Muscle of leg (tissue), 16 donors: ENCODE measurements around the gene JARID2. TPM values are rescaled to one million over a fixed set of nuclear protein-coding genes. Genes with fewer than 3 reads are reported as not detected.
A peak's percentile ranks its signal among the peaks of the same experiment; 100 is the strongest.

ENCODE experiments used
- DNase-seq: peaks from one replicate; pipeline ENCODE4 v3.0.0; 2013
- H3K27ac ChIP-seq: one replicate; pipeline ENCODE4 v1.5.1; 2013; ENCODE audit warnings: mild to moderate bottlenecking, low read length, control low read depth
- H3K27me3 ChIP-seq: one replicate; pipeline ENCODE4 v1.6.1; 2013; ENCODE audit warnings: low read length; ENCODE audit not compliant: control insufficient read depth, insufficient read depth
- H3K36me3 ChIP-seq: one replicate; pipeline ENCODE4 v1.6.1; 2013; ENCODE audit warnings: low read length; ENCODE audit not compliant: control insufficient read depth, insufficient read depth
- H3K4me1 ChIP-seq: one replicate; pipeline ENCODE4 v1.6.1; 2013; ENCODE audit warnings: low read length; ENCODE audit not compliant: control insufficient read depth, insufficient read depth
- H3K4me3 ChIP-seq: one replicate; pipeline ENCODE4 v1.5.1; 2013; ENCODE audit warnings: low read length, control low read depth
- H3K9me3 ChIP-seq: replicated peaks from 2 replicates; pipeline ENCODE4 v1.6.1; 2013; ENCODE audit warnings: low read depth, low read length; ENCODE audit not compliant: control insufficient read depth
- WGBS: methylation state at CpG from one replicate; pipeline ENCODE4 v1.1.5; 2013; ENCODE audit warnings: missing lambda C conversion rate; ENCODE audit not compliant: insufficient coverage; 5-methylcytosine and 5-hydroxymethylcytosine counted together
- long read RNA-seq, 11 donors: transcript quantifications; one replicate each; lab custom pipeline, GENCODE V29; 2026
- polyA plus RNA-seq, 8 donors: library from polyadenylated mRNA; unstranded; fragments of 120-200 nt; gene quantifications; one replicate each; pipeline versions ENCODE4 v1.2.1 to v1.2.3, GENCODE V29; 2013; ENCODE audit warnings: inconsistent platforms in 1 of 8, low replicate concordance in 1 of 8; ENCODE audit not compliant: insufficient read length in 8 of 8, insufficient read depth in 1 of 8
- total RNA-seq: library from RNA; stranded (reverse); fragments of 120-200 nt; gene quantifications from one replicate; pipeline ENCODE4 v1.2.4, GENCODE V29; 2013

JARID2 gene
- total RNA-seq (10.6 TPM), polyA plus RNA-seq (10 to 100 TPM in 7 of 8 donors, 1 to 10 TPM in 1; 9.8 to 15.3 (median 13.3) TPM)
- long read RNA-seq, donor 1, full-length matches to known transcripts, result 1 of 1 reads
- long read RNA-seq, donor 1, partial matches to known transcripts, result 0 of 1 reads
- long read RNA-seq, donor 1, other reads (novel, unspliced or antisense), result 0 of 1 reads
- long read RNA-seq, donor 2, result 0 reads
- long read RNA-seq, donor 3, partial matches to known transcripts, result 11 of 11 reads
- long read RNA-seq, donor 3, other reads (novel, unspliced or antisense), result 0 of 11 reads
- long read RNA-seq, donor 4, result 0 reads
- long read RNA-seq, donor 5, partial matches to known transcripts, result 15 of 15 reads
- long read RNA-seq, donor 5, other reads (novel, unspliced or antisense), result 0 of 15 reads
- long read RNA-seq, donor 6, result 0 reads
- long read RNA-seq, donor 7, result 0 reads
- long read RNA-seq, donor 8, result 0 reads
- long read RNA-seq, donor 9, result 0 reads
- long read RNA-seq, donor 10, result 0 reads
- long read RNA-seq, donor 11, full-length matches to known transcripts, result 1 of 1 reads
- long read RNA-seq, donor 11, partial matches to known transcripts, result 0 of 1 reads
- long read RNA-seq, donor 11, other reads (novel, unspliced or antisense), result 0 of 1 reads

GRCh38 chr6:15245361-15246216, at the start of gene JARID2:
Gene JARID2 (plus strand): TSS chr6:15246069. CDS start chr6:15246540, 471 bp downstream.
- H3K27ac ChIP-seq, result peak within 1 kb of the TSS; percentile 95
- DNase-seq, result peak; percentile 99
- no peaks in the 10 kb centered on the region for H3K9me3 ChIP-seq
- peaks cover 13% of the 10 kb centered on the region for H3K4me1 ChIP-seq
- H3K36me3 ChIP-seq, result no peaks in the 10 kb centered on the region
- H3K4me3 ChIP-seq, result peak within 1 kb of the TSS; percentile 99
- H3K27me3 ChIP-seq, result no peaks in the 10 kb centered on the region
- under 1% methylated on average over 47 of the region's 59 CpGs for WGBS

- Histone ChIP-seq H3K27ac (no peak overlapping the region), H3K4me1 (no peaks in the 10 kb centered on the region), H3K36me3 (no peaks in the 10 kb centered on the region), H3K27me3 (no peaks in the 10 kb centered on the region), H3K4me3 (no peak overlapping the region), H3K9me3 (no peaks in the 10 kb centered on the region)
- no peak for DNase-seq
- WGBS, result 66% methylated on average over 2 of the region's 5 CpGs
Measured at GRCh38 chr6:15200087-15200486, 45.8 kb upstream of the JARID2 start.

GRCh38 chr6:15205321-15205720, 40.5 kb upstream of the JARID2 start:
- H3K27ac ChIP-seq, result no peak overlapping the region
- H3K27me3 ChIP-seq, result no peaks in the 10 kb centered on the region
- DNase-seq, result no peak
- no peaks in the 10 kb centered on the region for H3K4me1 ChIP-seq
- no peak overlapping the region for H3K4me3 ChIP-seq
- H3K9me3 ChIP-seq, result no peaks in the 10 kb centered on the region
- no peaks in the 10 kb centered on the region for H3K36me3 ChIP-seq
- WGBS, result no CpG with 5 or more reads among the region's 4 CpGs

- no peaks in the 10 kb centered on the region for H3K9me3 ChIP-seq
- WGBS, result no CpG with 5 or more reads among the region's 2 CpGs
- H3K36me3 ChIP-seq, result no peaks in the 10 kb centered on the region
- H3K4me3 ChIP-seq, result no peak overlapping the region
- DNase-seq, result no peak
- H3K27ac ChIP-seq, result no peak overlapping the region
- no peaks in the 10 kb centered on the region for H3K4me1 ChIP-seq
- H3K27me3 ChIP-seq, result no peaks in the 10 kb centered on the region
Measured at GRCh38 chr6:15206887-15207286, 39.0 kb upstream of the JARID2 start.

- Histone ChIP-seq H3K4me3 (no peak overlapping the region), H3K4me1 (no peaks in the 10 kb centered on the region), H3K27ac (no peak overlapping the region), H3K36me3 (no peaks in the 10 kb centered on the region), H3K9me3 (no peaks in the 10 kb centered on the region), H3K27me3 (no peaks in the 10 kb centered on the region)
- WGBS, result 67% methylated on average over 1 of the region's 3 CpGs
- peak; percentile 10 for DNase-seq
Measured at GRCh38 chr6:15207923-15208322, 37.9 kb upstream of the JARID2 start.

GRCh38 chr6:15213838-15214400, 31.9 kb upstream of the JARID2 start:
- Histone ChIP-seq H3K27me3 (no peaks in the 10 kb centered on the region), H3K4me3 (no peak overlapping the region), H3K27ac (no peak overlapping the region), H3K9me3 (no peaks in the 10 kb centered on the region), H3K36me3 (no peaks in the 10 kb centered on the region), H3K4me1 (no peaks in the 10 kb centered on the region)
- DNase-seq, result no peak
- 100% methylated on average over 3 of the region's 7 CpGs for WGBS

GRCh38 chr6:15218401-15218800, 27.5 kb upstream of the JARID2 start:
- no peak overlapping the region for H3K27ac ChIP-seq
- 88% methylated on average over 18 of the region's 18 CpGs for WGBS
- no peaks in the 10 kb centered on the region for H3K36me3 ChIP-seq
- no peak for DNase-seq
- H3K27me3 ChIP-seq, result peaks cover 2% of the 10 kb centered on the region
- peaks cover 2% of the 10 kb centered on the region for H3K4me1 ChIP-seq
- H3K9me3 ChIP-seq, result no peaks in the 10 kb centered on the region
- H3K4me3 ChIP-seq, result no peak overlapping the region

GRCh38 chr6:15220062-15220461, 25.8 kb upstream of the JARID2 start:
- Histone ChIP-seq H3K36me3 (no peaks in the 10 kb centered on the region), H3K27ac (no peak overlapping the region), H3K9me3 (no peaks in the 10 kb centered on the region), H3K4me1 (peaks cover 2% of the 10 kb centered on the region), H3K27me3 (peaks cover 2% of the 10 kb centered on the region), H3K4me3 (no peak overlapping the region)
- no peak for DNase-seq
- WGBS, result no CpG with 5 or more reads among the region's 2 CpGs

- H3K4me3 ChIP-seq, result no peak overlapping the region
- 88% methylated on average over 7 of the region's 7 CpGs for WGBS
- H3K27ac ChIP-seq, result no peak overlapping the region
- no peaks in the 10 kb centered on the region for H3K36me3 ChIP-seq
- no peak for DNase-seq
- H3K4me1 ChIP-seq, result no peaks in the 10 kb centered on the region
- H3K9me3 ChIP-seq, result no peaks in the 10 kb centered on the region
- no peaks in the 10 kb centered on the region for H3K27me3 ChIP-seq
Measured at GRCh38 chr6:15227827-15228318, 18.0 kb upstream of the JARID2 start.
